GM11168 (cell line): ENCODE results near the gene ADAMTS14.
"Not testable (repeated sequence)": the region's sequence is repeated elsewhere in the genome, so short reads cannot be mapped to it uniquely, and the experiment has no call there.

Source experiments
- in situ Hi-C: fragments of 300-500 bp; cut with MboI; formaldehyde crosslinking; loops from one replicate; pipeline ENCODE4 v1.12.0; 2022; ENCODE audit warnings: low sequenced_read_pairs; ENCODE audit not compliant: unreplicated experiment

The ADAMTS14 gene

GRCh38 chr10:70765794-70766594 lies 93.7 kb downstream of the ADAMTS14 start:
- in situ Hi-C loops: no loop called here

- in situ Hi-C loops: not testable (repeated sequence)
These were observed 95.8 kb downstream of the ADAMTS14 start for GRCh38 chr10:70768026-70768685.

DNA sequence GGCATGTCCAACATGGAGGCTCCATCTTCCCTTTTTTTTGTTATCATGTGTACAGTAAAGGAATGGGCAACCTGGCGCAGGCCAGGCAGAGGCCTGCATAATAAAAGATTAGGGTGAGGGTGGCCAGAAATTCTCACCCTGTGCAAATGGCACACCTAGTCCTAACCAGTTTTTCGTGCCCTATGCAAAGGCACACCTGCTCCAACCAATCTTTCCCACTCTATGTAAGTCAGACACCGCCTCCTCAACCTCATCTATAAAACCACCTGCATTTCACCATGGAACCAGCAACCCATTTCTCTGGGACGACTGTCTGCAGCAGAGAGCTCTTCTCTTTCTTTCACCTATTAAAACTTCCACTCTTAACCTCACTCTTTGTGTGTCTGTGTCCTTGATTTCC lies 96.8 kb downstream of the ADAMTS14 start:
- in situ Hi-C loops: no loop called here

DNA sequence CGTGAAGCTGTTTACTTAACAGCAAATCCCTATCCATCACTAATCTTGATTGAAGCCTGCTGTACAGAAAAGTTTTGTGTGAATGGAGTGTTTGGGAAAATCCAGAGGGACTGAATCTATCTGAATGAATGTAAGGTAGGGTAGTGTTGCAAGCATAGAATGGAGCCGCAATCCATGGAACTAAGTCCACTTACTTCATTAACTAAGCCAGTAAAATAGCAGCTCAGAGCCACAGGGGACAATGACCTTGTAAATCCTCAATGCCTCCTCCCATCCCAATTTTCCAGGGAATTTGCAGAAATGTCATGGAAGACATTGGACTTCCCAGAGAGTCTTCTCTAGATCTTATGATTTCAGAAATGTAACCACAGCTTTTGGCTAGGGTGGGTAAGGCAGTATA lies 97.7 kb downstream of the ADAMTS14 start:
- in situ Hi-C loops: no loop called here

- in situ Hi-C loops: not testable (repeated sequence)
These were observed 98.2 kb downstream of the ADAMTS14 start for GRCh38 chr10:70770516-70770915.

DNA sequence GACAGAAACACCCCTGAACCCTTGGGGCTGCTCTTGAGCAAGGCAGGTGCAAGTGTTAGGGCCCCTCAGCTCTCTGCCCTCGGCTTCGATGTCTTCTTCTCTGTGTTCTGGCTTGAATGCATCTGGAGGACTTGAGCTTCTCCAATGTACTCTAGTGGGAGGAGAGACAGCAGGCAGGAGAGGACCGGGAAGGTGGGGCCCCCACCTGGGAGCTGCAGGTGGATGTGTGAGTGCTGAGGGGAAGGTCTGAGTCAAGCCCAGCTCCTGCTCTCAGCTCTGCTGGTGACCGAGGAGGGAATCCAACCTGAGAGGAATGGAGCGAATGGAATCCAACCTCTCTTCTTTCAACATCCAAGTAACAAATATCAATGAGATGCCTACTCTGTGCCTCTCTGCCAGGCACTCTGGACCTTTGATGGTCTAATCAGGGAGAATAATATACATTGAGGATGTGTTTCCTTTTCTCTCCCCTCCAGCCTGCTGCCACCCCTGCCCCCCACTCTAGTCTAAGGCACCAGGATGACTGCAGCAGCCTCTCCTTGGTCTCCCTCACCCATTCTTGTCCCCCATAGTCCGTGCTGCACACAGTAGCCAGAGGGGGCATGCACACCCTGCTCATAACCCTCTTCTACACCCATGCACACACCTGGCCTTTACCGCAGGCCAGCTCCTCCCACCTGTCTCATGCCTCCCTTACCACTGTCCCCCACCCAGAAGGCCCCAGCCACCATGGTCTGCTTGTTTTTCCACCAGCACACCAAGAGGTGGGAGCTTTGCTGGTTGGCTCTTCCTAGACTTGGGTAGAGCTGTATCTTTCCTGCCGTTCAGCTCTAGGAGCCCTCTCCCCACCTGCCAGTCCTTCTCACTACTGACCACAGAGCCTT lies 99.2 kb downstream of the ADAMTS14 start:
- in situ Hi-C loops: no loop called here

- in situ Hi-C loops: no loop called here
These were observed 100.3 kb downstream of the ADAMTS14 start for GRCh38 chr10:70772627-70773026.

DNA sequence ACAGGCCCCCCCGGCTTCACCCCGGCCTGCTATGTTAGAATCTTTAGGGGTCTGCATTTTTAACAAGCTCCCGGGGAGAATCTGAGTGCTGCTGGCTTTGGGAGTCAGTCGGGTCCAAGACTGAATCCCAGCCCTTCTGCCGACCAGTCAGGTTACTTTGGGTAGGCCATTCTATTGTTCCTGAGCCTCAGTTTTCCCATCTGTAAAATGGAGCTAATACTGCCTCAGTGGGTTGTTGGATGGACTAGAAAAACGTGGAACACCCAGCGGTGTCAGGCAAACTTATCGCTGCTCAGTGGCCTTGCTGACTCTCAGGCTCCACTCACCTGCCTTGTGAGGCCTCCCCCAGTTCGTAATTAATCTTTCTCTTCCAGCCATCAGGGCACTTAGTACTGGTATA lies 101.2 kb downstream of the ADAMTS14 start:
- in situ Hi-C loops: no loop called here

DNA sequence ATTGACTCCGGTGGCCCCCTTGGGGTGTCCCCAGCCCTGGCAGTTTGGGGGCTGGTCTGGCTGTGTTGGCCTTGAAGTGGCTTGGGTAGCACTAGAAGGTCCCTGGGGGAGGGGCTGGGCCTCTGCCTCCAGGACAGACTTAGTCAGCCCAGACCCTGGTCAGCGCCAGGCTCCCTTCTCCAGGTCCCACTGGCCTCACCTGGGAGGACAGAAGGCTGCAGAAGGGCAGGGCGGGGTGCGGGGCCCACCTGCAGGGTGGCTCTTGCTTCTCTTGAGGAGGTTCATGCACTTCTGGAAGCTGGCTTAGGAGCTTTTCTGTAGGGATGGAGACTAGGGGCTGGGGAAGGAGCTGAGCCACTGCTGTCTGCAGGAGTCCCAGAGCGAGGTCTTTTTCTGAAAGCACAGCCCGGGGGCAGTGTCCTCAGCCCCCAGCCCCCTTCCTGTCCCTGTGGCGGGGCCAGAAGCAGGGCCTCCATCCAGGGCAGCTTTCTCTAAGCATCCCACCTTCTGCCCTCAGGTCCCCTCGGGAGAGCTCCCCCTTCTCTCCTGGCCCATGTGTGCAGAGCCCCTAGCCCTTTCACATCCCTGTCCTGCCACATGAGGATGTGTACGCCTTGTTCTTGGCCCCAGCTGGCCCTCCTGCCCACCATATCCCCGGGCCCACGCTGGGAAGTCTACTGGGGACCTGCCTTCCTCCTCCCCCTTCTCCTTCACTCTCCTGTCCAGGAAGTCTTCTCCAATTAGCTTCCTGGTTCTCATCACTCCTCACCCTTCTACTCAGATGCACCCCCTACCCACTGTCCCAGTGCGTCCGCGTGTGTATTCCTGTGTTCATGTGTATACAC lies 101.9 kb downstream of the ADAMTS14 start:
- in situ Hi-C loops: no loop called here

GRCh38 chr10:70774810-70775678 lies 102.7 kb downstream of the ADAMTS14 start:
- in situ Hi-C loops: no loop called here

DNA sequence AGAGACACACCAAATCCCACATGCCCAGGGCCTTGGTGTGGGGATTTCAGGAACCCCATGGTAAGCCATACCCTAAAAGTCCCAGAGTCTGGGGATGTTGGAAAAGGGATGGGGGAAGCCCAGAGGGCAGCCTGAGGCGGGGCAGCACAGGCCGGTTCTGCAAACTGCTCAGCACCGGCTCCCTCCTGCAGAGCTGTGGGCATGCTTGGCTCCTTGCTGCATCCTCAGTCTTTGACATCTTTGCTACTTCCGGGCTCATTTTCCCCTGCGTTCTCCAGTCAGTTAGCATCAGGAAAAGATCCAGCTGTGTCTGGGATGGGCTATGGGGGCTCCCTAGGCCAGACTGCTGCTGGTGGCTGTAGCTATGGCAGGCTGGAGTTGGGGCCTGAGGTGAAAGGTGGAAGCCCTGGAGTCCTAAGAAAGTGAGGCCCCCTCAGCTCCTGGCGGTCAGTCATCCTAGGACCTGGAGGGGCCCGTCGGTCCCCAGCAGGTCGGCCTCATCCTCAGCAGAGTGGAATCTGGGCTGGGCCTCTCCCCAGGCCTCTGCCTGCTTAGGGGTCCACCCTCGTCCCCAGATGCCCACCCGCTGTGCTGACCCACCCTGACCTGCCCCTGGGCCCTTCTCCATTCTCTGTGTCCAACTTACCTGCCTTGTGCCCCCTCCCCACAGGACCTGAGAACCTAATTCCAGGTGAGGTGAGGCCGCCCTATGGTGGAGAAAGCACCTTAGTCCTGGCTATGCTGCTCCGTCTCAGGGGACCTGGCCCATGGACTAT lies 103.6 kb downstream of the ADAMTS14 start:
- in situ Hi-C loops: no loop called here

DNA sequence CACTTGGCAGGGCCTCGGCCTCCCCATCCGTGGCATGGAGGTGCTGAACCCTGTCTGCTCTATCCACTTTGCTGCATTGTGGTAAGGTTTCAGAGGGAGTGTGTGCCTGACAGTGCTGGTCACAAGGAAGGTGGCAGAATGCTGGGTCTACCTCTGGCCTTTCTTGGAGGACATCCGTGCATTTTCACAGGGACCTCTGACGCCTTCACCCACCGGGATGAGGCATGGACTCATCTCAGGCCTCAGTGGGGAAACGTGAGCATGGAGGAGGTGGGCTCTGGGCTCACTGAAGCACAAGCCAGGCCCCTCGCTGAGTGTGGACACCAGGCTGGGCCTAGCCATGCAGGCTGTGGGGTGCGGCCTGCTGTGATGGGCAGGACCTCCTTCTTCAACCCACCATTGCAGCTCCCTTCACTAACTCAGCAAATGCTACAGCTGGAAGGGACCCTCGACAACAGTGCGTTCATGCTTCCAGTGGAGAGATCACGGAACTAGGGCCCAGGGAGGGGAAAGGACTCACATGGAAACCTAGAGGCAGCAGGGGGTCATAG lies 104.2 kb downstream of the ADAMTS14 start:
- in situ Hi-C loops: no loop called here

- in situ Hi-C loops: no loop called here
These were observed 105.0 kb downstream of the ADAMTS14 start for GRCh38 chr10:70777063-70777875.

DNA sequence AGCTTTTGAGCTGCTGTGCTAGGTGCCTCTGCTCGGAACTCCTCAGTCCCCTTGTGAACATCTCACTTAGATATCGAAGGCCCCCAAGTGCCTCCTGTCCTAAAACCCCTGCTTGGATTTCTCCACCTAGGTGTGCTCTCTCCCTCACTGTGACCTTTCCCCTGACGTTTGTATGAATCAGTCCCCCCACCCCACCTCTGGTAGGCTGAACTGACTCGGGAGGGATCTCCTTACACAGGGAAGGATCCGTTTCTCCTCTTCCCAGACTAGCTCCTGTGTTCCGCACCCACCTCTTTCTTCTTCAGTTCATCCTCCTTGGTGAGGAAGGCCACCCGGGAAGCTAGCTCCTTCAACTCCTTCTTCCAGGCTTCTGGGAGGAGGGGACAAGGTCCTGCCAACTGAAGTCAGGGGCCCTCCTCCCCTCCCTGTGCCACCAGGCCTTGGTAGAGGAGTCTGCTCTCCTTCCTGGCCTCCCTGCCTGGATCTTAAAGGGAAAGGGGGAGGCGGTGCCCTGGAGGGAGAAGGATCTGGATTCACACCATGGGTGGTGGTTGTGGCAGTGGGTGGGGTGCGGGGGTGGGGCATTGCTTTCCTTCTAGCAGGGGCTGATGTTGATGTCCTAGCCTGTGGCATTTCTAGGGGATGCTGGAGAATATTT lies 106.1 kb downstream of the ADAMTS14 start:
- in situ Hi-C loops: no loop called here

DNA sequence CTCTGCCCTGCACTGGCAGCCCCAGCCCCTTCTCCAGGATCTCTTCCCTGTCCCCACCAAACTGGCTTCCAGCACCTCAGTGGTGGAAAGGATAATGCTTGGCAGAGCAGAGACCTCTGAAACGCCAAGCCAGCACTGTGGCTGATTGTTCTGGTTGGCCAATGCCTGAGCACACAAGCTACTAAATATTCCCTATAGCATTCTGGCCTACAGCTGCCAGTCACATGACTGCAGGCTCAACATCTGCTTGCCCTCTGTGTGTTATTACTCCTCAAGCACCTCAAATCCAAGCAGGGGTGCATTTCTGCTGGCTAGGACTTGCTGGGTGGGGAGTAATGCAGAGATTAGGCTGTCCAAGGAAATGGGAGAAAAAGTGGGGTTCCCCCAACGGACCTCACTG lies 106.8 kb downstream of the ADAMTS14 start:
- in situ Hi-C loops: no loop called here

- in situ Hi-C loops: no loop called here
These were observed 107.4 kb downstream of the ADAMTS14 start for GRCh38 chr10:70779511-70780369.
